Skeletal muscle satellite cell (primary cell): ENCODE results near the gene PEX1. TPM values are rescaled to one million over a fixed set of nuclear protein-coding genes. Genes with fewer than 3 reads are reported as not detected.

ENCODE experiments used
- H3K27me3 ChIP-seq: 2 replicates; pipeline ENCODE4 v1.7.0; 2013; ENCODE audit warnings: low read length; ENCODE audit not compliant: control insufficient read depth, insufficient read depth
- H3K36me3 ChIP-seq: 2 replicates; pipeline ENCODE4 v1.7.0; 2013; ENCODE audit warnings: mild to moderate bottlenecking, control low read depth, low read length; ENCODE audit not compliant: insufficient read depth
- H3K4me1 ChIP-seq: 2 replicates; pipeline ENCODE4 v1.7.0; 2013; ENCODE audit warnings: low read length; ENCODE audit not compliant: control insufficient read depth, insufficient read depth
- H3K4me2 ChIP-seq: 2 replicates; pipeline ENCODE4 v1.7.0; 2013; ENCODE audit warnings: mild to moderate bottlenecking, low read length
- H3K4me3 ChIP-seq: 2 replicates; pipeline ENCODE4 v1.7.0; 2013; ENCODE audit warnings: low read length
- H3K9ac ChIP-seq: 2 replicates; pipeline ENCODE4 v1.7.0; 2013; ENCODE audit warnings: mild to moderate bottlenecking, low read depth, low read length, moderate library complexity
- H3K9me3 ChIP-seq: replicated peaks from 2 replicates; pipeline ENCODE4 v1.7.0; 2013; ENCODE audit warnings: mild to moderate bottlenecking, control low read depth, low read length
- total RNA-seq: library from RNA; depleted of rRNA; stranded (reverse); fragments of >200 nt; gene quantifications from 2 replicates; pipeline ENCODE4 v1.2.3, GENCODE V29; 2012; rRNA removed

The PEX1 gene
- 11.6 and 18.0 TPM in 2 replicates for total RNA-seq

GRCh38 chr7:92528188-92528957, at the start of gene PEX1, which contains the start of gene RBM48:
PEX1 (minus strand) TSS chr7:92528520; CDS start chr7:92528435, 85 bp downstream.
RBM48 (plus strand) TSS chr7:92528795; CDS start chr7:92528814, 19 bp downstream.
- H3K4me2 ChIP-seq = peak within 1 kb of the TSS; percentile 85
- H3K4me3 ChIP-seq = peak within 1 kb of the TSS; percentile 98
- peaks cover 4% of the 10 kb centered on the region for H3K4me1 ChIP-seq
- peak within 1 kb of the TSS; percentile 88 for H3K9ac ChIP-seq
- no peaks in the 10 kb centered on the region for H3K27me3 ChIP-seq
- H3K36me3 ChIP-seq = peaks cover 22% of the 10 kb centered on the region
- H3K9me3 ChIP-seq = no peaks in the 10 kb centered on the region

- Histone ChIP-seq H3K4me2 (no peak overlapping the region), H3K36me3 (peaks cover 73% of the 10 kb centered on the region), H3K9ac (no peak overlapping the region), H3K27me3 (no peaks in the 10 kb centered on the region), H3K4me1 (no peaks in the 10 kb centered on the region), H3K4me3 (no peak overlapping the region), H3K9me3 (no peaks in the 10 kb centered on the region)
These were observed 48.0 kb upstream of the PEX1 start for GRCh38 chr7:92576296-92576695.

- H3K4me1 ChIP-seq = peaks cover 16% of the 10 kb centered on the region
- peaks cover 56% of the 10 kb centered on the region for H3K36me3 ChIP-seq
- no peak overlapping the region for H3K9ac ChIP-seq
- H3K27me3 ChIP-seq = no peaks in the 10 kb centered on the region
- H3K4me2 ChIP-seq = no peak overlapping the region
- no peak overlapping the region for H3K4me3 ChIP-seq
- H3K9me3 ChIP-seq = no peaks in the 10 kb centered on the region
These were observed 40.8 kb upstream of the PEX1 start for GRCh38 chr7:92569137-92569536.

- H3K4me2 ChIP-seq = peak overlapping the region; percentile 43
- H3K36me3 ChIP-seq = peaks cover 61% of the 10 kb centered on the region
- H3K27me3 ChIP-seq = no peaks in the 10 kb centered on the region
- H3K9me3 ChIP-seq = no peaks in the 10 kb centered on the region
- peaks cover 16% of the 10 kb centered on the region for H3K4me1 ChIP-seq
- H3K4me3 ChIP-seq = no peak overlapping the region
- peak overlapping the region; percentile 70 for H3K9ac ChIP-seq
These were observed 39.1 kb upstream of the PEX1 start for GRCh38 chr7:92567460-92567859.

- no peak overlapping the region for H3K4me3 ChIP-seq
- peaks cover 44% of the 10 kb centered on the region for H3K36me3 ChIP-seq
- H3K4me2 ChIP-seq = no peak overlapping the region
- no peaks in the 10 kb centered on the region for H3K9me3 ChIP-seq
- no peaks in the 10 kb centered on the region for H3K27me3 ChIP-seq
- no peak overlapping the region for H3K9ac ChIP-seq
- peaks cover 16% of the 10 kb centered on the region for H3K4me1 ChIP-seq
These were observed 35.0 kb upstream of the PEX1 start for GRCh38 chr7:92563345-92563744.

- peaks cover 34% of the 10 kb centered on the region for H3K36me3 ChIP-seq
- no peak overlapping the region for H3K9ac ChIP-seq
- H3K9me3 ChIP-seq = no peaks in the 10 kb centered on the region
- H3K4me3 ChIP-seq = no peak overlapping the region
- no peak overlapping the region for H3K4me2 ChIP-seq
- no peaks in the 10 kb centered on the region for H3K4me1 ChIP-seq
- H3K27me3 ChIP-seq = no peaks in the 10 kb centered on the region
These were observed 32.3 kb upstream of the PEX1 start for GRCh38 chr7:92560602-92561001.

GRCh38 chr7:92557808-92558362, 29.6 kb upstream of the PEX1 start:
- Histone ChIP-seq H3K9ac (no peak overlapping the region), H3K4me2 (no peak overlapping the region), H3K4me3 (no peak overlapping the region), H3K27me3 (no peaks in the 10 kb centered on the region), H3K4me1 (no peaks in the 10 kb centered on the region), H3K9me3 (no peaks in the 10 kb centered on the region), H3K36me3 (peaks cover 16% of the 10 kb centered on the region)

GRCh38 chr7:92557249-92557648, 28.9 kb upstream of the PEX1 start:
- no peaks in the 10 kb centered on the region for H3K9me3 ChIP-seq
- H3K36me3 ChIP-seq = peaks cover 15% of the 10 kb centered on the region
- no peak overlapping the region for H3K4me3 ChIP-seq
- H3K9ac ChIP-seq = no peak overlapping the region
- H3K4me1 ChIP-seq = no peaks in the 10 kb centered on the region
- H3K4me2 ChIP-seq = no peak overlapping the region
- H3K27me3 ChIP-seq = no peaks in the 10 kb centered on the region

GRCh38 chr7:92550194-92550593, 21.9 kb upstream of the PEX1 start:
- Histone ChIP-seq H3K9me3 (no peaks in the 10 kb centered on the region), H3K27me3 (no peaks in the 10 kb centered on the region), H3K4me1 (no peaks in the 10 kb centered on the region), H3K36me3 (no peaks in the 10 kb centered on the region), H3K9ac (no peak overlapping the region), H3K4me2 (no peak overlapping the region), H3K4me3 (no peak overlapping the region)

- H3K27me3 ChIP-seq = no peaks in the 10 kb centered on the region
- H3K4me2 ChIP-seq = no peak overlapping the region
- no peaks in the 10 kb centered on the region for H3K36me3 ChIP-seq
- H3K9me3 ChIP-seq = no peaks in the 10 kb centered on the region
- no peaks in the 10 kb centered on the region for H3K4me1 ChIP-seq
- no peak overlapping the region for H3K9ac ChIP-seq
- H3K4me3 ChIP-seq = no peak overlapping the region
These were observed 19.3 kb upstream of the PEX1 start for GRCh38 chr7:92547579-92547978.

GRCh38 chr7:92546856-92547497, 18.7 kb upstream of the PEX1 start:
- Histone ChIP-seq H3K4me3 (no peak overlapping the region), H3K27me3 (no peaks in the 10 kb centered on the region), H3K4me1 (no peaks in the 10 kb centered on the region), H3K9me3 (no peaks in the 10 kb centered on the region), H3K36me3 (no peaks in the 10 kb centered on the region), H3K4me2 (no peak overlapping the region), H3K9ac (no peak overlapping the region)
